NCI-H524 treated with DMSO at 0.1 percent for 48 hours (cell line): ENCODE measurements around the gene SF3B1.
"Not testable (repeated sequence)": the region's sequence is repeated elsewhere in the genome, so short reads cannot be mapped to it uniquely, and the experiment has no call there.

Experiments used
- DNase-seq: peaks from one replicate; lab custom pipeline; 2025; lab: John Stamatoyannopoulos, UW

The SF3B1 gene

DNA sequence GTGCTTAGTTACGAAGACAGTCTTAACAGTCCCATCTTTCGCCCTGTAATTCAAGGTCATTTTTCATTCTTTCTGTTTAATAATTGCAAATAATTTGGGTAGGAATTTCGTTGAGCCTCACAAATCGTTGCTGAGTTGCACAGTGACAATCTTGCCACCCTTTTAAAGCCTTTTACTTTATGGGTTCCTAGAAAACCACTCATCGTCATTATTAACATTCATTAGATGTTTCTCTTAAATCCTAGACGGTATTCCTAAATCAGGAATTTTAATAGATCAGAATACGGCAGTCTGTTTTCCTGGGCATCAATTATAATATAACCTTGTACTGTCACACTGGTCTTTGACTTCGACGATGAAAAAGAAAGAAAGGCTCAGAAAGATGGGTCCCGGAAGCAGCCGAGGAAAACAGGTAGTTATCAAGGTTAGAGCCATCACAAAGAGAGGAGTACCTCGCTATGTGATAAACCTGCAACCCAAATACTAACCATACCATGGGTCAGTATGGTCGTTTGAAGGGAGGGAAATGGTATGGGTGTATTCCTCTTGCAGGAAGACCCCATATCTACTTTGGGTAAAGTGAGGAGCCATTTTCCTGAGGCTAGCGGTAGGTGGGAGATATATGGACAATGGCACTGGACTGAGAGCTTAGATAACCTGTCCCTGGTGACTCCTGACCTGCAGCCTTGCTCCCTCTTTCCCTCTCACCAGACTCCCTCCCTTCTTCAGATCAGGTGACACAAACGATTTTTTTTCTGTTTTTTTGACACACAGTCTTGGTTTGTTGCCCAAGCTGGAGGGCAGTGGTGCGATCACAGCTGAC lies 981 bp upstream of the SF3B1 start:
- no peak for DNase-seq

- DNase-seq = no peak
Observed at GRCh38 chr2:197433780-197434438, 919 bp downstream of the SF3B1 start.

DNA sequence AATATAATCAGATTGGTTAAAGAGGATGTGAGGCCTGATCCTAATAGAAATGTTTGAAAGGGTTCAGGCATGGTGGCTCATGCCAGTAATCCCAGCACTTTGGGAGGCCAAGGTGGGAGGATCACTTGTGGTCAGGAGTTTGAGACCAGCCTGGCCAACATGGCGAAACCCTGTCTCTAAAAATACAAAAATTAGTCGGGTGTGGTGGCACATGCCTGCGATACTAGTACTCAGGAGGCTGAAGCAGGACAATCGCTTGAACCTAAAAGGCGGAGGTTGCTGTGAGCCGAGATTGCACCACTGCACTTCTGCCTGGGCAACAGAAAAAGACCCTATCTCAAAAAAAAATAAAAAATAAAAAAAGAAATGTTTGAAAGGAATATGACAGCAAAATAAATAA lies 2.3 kb downstream of the SF3B1 start:
- DNase-seq = not testable (repeated sequence)

DNA sequence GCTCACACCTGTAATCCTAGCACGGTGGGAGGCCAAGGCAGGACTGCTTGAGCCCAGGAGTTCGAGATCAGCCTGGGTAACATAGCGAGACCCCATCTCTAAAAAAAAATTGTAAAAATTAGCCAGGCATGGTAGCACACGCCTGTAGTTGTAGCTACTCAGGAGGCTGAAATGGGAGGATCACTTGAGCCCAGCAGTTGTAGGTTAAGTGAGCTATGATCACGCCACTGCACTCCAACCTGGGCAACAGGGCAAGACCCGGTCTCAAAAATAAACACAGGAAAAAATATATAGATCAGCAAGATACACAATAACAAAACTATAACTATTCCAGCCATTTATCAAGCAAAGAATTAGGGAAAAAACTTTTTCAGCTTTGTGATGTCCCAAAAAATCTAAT lies 3.0 kb downstream of the SF3B1 start:
- no peak for DNase-seq

GRCh38 chr2:197427986-197428385 lies 6.8 kb downstream of the SF3B1 start:
- no peak for DNase-seq

GRCh38 chr2:197426723-197427603 lies 7.9 kb downstream of the SF3B1 start:
- DNase-seq = no peak

- no peak for DNase-seq
Observed at GRCh38 chr2:197425550-197425949, 9.3 kb downstream of the SF3B1 start.

GRCh38 chr2:197423307-197423706 lies 11.5 kb downstream of the SF3B1 start:
- no peak for DNase-seq

GRCh38 chr2:197419438-197419837 lies 15.4 kb downstream of the SF3B1 start:
- no peak for DNase-seq

DNA sequence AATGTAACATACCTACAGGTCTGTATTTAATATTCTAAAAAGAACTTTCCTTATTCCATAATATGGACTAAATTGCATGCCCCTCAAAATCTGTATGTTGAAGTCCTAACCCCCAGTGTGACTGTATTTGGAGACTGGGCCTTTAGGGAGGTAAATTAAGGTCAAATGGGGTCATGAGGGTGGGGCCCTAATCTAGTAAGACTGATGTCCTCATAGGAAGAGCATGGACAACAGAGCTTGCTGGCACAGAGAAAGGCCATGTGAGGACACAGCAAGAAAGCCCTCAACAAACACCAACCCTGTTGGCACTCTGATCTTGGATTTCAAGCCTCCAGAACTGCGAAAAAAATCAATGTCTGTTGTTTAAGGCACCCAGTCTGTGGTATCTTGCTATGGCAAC lies 18.6 kb downstream of the SF3B1 start:
- DNase-seq = no peak

- no peak for DNase-seq
Observed at GRCh38 chr2:197414515-197414914, 20.3 kb downstream of the SF3B1 start.

- no peak for DNase-seq
Observed at GRCh38 chr2:197414039-197414438, 20.8 kb downstream of the SF3B1 start.

DNA sequence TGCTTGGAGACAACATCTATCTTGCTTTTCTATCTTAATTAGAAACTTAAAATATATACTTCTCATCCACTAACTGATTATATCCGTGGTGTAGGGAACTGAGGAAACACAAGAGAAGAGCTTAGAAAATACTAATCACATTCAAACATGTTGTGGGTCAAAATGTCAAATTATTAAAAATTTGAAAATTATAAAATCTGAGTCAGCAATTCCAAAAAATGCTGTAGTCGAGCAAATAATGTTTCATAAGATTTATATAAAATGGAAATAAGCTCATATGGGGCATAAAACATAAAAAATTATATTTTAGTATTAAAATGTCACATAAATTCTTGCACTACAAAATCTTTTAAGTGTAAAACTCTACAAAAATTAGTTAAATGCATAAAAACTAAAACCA lies 29.2 kb downstream of the SF3B1 start:
- DNase-seq = no peak

DNA sequence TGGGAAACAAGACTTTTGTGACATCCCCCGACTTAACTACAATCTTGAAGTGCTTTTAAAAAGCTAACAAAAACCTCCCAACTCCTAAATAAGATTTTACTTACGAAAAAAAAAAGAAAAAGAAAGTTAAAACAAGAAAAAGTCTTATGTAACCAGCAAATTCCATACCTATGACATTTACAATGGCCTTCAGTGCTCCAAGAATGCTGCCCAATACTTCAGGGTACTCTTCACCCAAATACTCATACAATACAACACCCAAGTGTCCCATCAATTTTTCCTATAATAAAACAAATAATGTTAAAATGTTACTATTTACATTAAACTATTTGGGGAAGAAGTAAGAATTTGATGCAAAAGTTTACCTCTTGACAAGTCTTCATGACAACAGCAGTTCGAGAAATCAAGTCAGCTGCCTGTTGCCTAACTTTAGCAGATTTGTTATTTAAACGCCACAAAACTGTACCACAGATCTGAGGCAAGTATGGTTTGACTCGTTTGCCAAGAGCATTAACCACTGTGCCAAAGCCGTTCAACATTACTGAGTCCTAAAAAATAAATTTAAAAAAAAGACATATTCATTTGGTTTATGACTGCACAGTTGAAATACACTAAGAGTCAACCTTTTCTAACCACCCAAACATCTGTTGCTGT lies 34.8 kb downstream of the SF3B1 start:
- DNase-seq = no peak

GRCh38 chr2:197398913-197399312 lies 35.9 kb downstream of the SF3B1 start:
- DNase-seq = no peak

GRCh38 chr2:197391220-197391717 lies 43.6 kb downstream of the SF3B1 start:
- DNase-seq = no peak

- no peak for DNase-seq
Observed at GRCh38 chr2:197388866-197389587, 45.8 kb downstream of the SF3B1 start.

- no peak for DNase-seq
Observed at GRCh38 chr2:197387179-197387578, 47.6 kb downstream of the SF3B1 start.

GRCh38 chr2:197386242-197386641 lies 48.6 kb downstream of the SF3B1 start:
- peak; percentile 15 for DNase-seq

GRCh38 chr2:197383825-197384224 lies 51.0 kb downstream of the SF3B1 start:
- DNase-seq = no peak

DNA sequence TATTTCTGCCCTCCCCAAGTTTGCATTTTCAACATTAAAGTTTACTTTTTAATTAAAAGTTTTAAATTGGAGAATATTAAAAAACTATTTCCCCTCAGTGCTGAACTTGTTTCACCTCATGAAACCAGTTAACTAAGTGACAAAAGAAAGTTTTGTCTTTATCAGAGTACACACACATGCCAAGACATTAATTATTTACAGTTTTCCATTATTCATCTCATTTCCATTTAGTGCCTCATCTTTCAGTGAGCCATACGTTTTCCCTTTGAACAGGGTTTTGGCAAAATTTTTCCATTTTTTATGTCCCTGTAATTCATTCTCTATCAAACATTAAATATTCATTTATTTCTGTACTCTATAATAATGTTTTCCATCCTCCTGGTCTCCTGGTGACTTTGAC lies 53.2 kb downstream of the SF3B1 start:
- no peak for DNase-seq
